Thyroid gland (tissue), 4 donors: Measurements from ENCODE around the gene UBE2E3. TPM values are rescaled to one million over a fixed set of nuclear protein-coding genes. Genes with fewer than 3 reads are reported as not detected.

Experiments
- DNase-seq, 2 donors: peaks; one replicate each; pipeline ENCODE4 v3.0.0-alpha.2; 2019
- H3K27ac ChIP-seq, 3 donors: fragments of 200-600 bp; sonication (generic); 1 replicate in 2 of 3; 2 replicates in 1 of 3; pipeline ENCODE4 v1.5.1; 2016 to 2019; ENCODE audit warnings: mild to moderate bottlenecking in 1 of 3, moderate library complexity in 1 of 3
- H3K27me3 ChIP-seq: fragments of 200-600 bp; sonication (generic); one replicate; pipeline ENCODE4 v1.5.1; 2019
- H3K36me3 ChIP-seq, 2 donors: fragments of 200-600 bp; sonication (generic); one replicate each; pipeline ENCODE4 v1.5.1; 2016 to 2019
- H3K4me1 ChIP-seq, 2 donors: fragments of 200-600 bp; sonication (generic); one replicate each; pipeline ENCODE4 v1.5.1; 2017 to 2019
- H3K4me3 ChIP-seq, 3 donors: fragments of 200-600 bp; sonication (generic); replicated peaks in 1 of 3; 1 replicate in 2 of 3; 2 replicates in 1 of 3; pipeline ENCODE4 v1.5.1; 2016; ENCODE audit warnings: mild to moderate bottlenecking in 1 of 3
- H3K9me3 ChIP-seq: fragments of 200-600 bp; sonication (generic); one replicate; pipeline ENCODE4 v1.5.1; 2017
- POLR2A ChIP-seq, 2 donors: fragments of 450-650 bp; IDR thresholded peaks; one replicate each; pipeline ENCODE4 v1.6.1; 2017; ENCODE audit warnings: antibody characterized with exemption in 2 of 2, mild to moderate bottlenecking in 2 of 2, moderate library complexity in 1 of 2
- WGBS, 2 donors: methylation state at CpG; one replicate each; pipeline ENCODE4 v1.1.5; 2017; 5-methylcytosine and 5-hydroxymethylcytosine counted together
- intact Hi-C: fragments of 100-400 bp; cut with DNase I; formaldehyde crosslinking; loops from one replicate; pipeline ENCODE4 v1.15.1; 2023
- total RNA-seq, 4 donors: library from RNA; depleted of rRNA; stranded (reverse); fragments of >200 nt; gene quantifications; one replicate each; pipeline ENCODE4 v1.2.3, GENCODE V29; 2016
- TF ChIP-seq, protein P1 (sequence below), 6 experiments: fragments of 200-600 bp in 3 of 6; fragments of 450-650 bp in 3 of 6; sonication (generic) in 3 of 6; IDR thresholded peaks; one replicate each; pipeline ENCODE4 v1.5.1; 2016 to 2019; ENCODE audit warnings: antibody characterized with exemption in 6 of 6, mild to moderate bottlenecking in 2 of 6, inconsistent platforms in 1 of 6, moderate library complexity in 1 of 6

UBE2E3 gene
- total RNA-seq, 4 donors from 2014 or later = 59.0 to 108 (median 99.2) TPM

GRCh38 chr2:181054843-181055242 lies 74.4 kb downstream of the UBE2E3 start:
- Histone ChIP-seq H3K27ac (no peak overlapping the region), H3K36me3 (no peaks in the 10 kb centered on the region), H3K27me3 (no peaks in the 10 kb centered on the region), H3K9me3 (no peaks in the 10 kb centered on the region), H3K4me1 (no peaks in the 10 kb centered on the region), H3K4me3 (no peak overlapping the region)
- DNase-seq = no peak
- TF ChIP-seq POLR2A (IDR thresholded peaks at IDR 0.05) = no peak
- TF ChIP-seq, protein P1, sequence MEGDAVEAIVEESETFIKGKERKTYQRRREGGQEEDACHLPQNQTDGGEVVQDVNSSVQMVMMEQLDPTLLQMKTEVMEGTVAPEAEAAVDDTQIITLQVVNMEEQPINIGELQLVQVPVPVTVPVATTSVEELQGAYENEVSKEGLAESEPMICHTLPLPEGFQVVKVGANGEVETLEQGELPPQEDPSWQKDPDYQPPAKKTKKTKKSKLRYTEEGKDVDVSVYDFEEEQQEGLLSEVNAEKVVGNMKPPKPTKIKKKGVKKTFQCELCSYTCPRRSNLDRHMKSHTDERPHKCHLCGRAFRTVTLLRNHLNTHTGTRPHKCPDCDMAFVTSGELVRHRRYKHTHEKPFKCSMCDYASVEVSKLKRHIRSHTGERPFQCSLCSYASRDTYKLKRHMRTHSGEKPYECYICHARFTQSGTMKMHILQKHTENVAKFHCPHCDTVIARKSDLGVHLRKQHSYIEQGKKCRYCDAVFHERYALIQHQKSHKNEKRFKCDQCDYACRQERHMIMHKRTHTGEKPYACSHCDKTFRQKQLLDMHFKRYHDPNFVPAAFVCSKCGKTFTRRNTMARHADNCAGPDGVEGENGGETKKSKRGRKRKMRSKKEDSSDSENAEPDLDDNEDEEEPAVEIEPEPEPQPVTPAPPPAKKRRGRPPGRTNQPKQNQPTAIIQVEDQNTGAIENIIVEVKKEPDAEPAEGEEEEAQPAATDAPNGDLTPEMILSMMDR (IDR thresholded peaks at IDR 0.05) = no peak
- intact Hi-C loops = no loop called here
- WGBS, 2 donors = 90% methylated on average over 2 of the region's 2 CpGs

DNA sequence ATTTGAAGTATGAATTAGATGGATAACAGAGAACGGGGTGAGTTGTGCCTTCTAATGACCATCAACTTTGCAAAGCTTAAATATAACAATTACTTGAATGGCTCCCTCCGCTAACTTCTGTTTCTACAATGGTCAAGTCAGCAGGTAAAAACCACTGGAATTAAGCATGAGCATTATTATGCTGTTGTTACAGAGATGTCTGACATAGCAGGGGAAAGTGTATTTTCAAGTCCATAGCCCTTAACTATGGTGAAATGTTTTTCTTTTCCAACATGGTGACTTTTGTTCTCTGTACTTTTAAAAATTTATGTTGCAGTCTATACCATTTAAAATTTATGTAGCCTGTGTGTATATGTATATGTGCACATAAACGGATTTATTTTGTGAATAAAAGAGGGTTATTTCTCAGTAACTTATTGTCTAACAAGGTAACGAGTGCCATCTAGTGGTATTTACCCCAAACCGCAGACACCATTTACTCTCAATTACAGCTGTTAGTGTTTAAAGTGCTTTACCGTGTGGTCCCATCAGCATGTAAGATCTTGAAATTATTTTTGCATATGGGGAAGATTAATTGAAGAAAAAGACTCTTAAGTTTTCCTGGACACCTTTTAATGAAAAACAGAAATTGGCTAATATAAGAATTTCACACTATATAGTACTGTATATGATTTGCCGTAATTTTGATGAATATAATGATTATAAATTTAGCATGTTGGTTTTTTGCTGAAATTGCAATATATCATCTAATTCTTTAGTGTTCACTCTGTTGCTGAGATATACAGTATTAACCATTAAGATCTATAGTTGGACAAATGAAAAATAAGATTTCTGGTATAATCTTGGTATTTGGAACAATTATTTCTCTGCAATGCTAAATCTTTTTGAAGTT lies 78.2 kb downstream of the UBE2E3 start:
- 82% methylated on average over 7 of the region's 7 CpGs for WGBS, 2 donors
- Histone ChIP-seq H3K4me1 (no peaks in the 10 kb centered on the region), H3K9me3 (no peaks in the 10 kb centered on the region), H3K27me3 (no peaks in the 10 kb centered on the region), H3K4me3 (no peak overlapping the region), H3K36me3 (no peaks in the 10 kb centered on the region), H3K27ac (no peak overlapping the region)
- no peak for DNase-seq
- TF ChIP-seq, protein P1 (IDR thresholded peaks at IDR 0.05) = peak in 3 of 6 experiments; percentile 14 to 31 (median 22)
- no peak for TF ChIP-seq POLR2A (IDR thresholded peaks at IDR 0.05)
- intact Hi-C loops = no loop called here

GRCh38 chr2:181063696-181064095 lies 83.3 kb downstream of the UBE2E3 start:
- intact Hi-C loops = no loop called here
- TF ChIP-seq, protein P1 (IDR thresholded peaks at IDR 0.05) = no peak
- no peak for TF ChIP-seq POLR2A (IDR thresholded peaks at IDR 0.05)
- Histone ChIP-seq H3K36me3 (no peaks in the 10 kb centered on the region), H3K4me3 (no peak overlapping the region), H3K9me3 (no peaks in the 10 kb centered on the region), H3K4me1 (no peaks in the 10 kb centered on the region), H3K27ac (no peak overlapping the region), H3K27me3 (no peaks in the 10 kb centered on the region)
- DNase-seq = no peak
- 0 to 40% methylated on average over 1 of the region's 1 CpG for WGBS, 2 donors

GRCh38 chr2:181065458-181065857 lies 85.1 kb downstream of the UBE2E3 start:
- Histone ChIP-seq H3K27ac (no peak overlapping the region), H3K4me3 (no peak overlapping the region), H3K4me1 (no peaks in the 10 kb centered on the region), H3K9me3 (no peaks in the 10 kb centered on the region), H3K36me3 (no peaks in the 10 kb centered on the region), H3K27me3 (no peaks in the 10 kb centered on the region)
- TF ChIP-seq, protein P1 (IDR thresholded peaks at IDR 0.05) = no peak
- TF ChIP-seq POLR2A (IDR thresholded peaks at IDR 0.05) = no peak
- intact Hi-C loops = no loop called here
- DNase-seq = no peak

- Histone ChIP-seq H3K27ac (no peak overlapping the region), H3K4me3 (no peak overlapping the region), H3K4me1 (no peaks in the 10 kb centered on the region), H3K36me3 (no peaks in the 10 kb centered on the region), H3K27me3 (no peaks in the 10 kb centered on the region), H3K9me3 (no peaks in the 10 kb centered on the region)
- 98 to 100% methylated on average over 1 of the region's 1 CpG for WGBS, 2 donors
- TF ChIP-seq POLR2A (IDR thresholded peaks at IDR 0.05) = no peak
- TF ChIP-seq, protein P1 (IDR thresholded peaks at IDR 0.05) = no peak
- intact Hi-C loops = no loop called here
- no peak for DNase-seq
Observed at GRCh38 chr2:181066333-181066732, 85.9 kb downstream of the UBE2E3 start.
